Mesenchymal stem cell (in vitro differentiated cells and primary cell): ENCODE results near the gene RCL1.

Experiments
- DNase-seq: peaks from one replicate; pipeline ENCODE4 v3.0.0-alpha.2; 2013
- H2AFZ ChIP-seq: one replicate; pipeline ENCODE4 v1.6.1; 2013; ENCODE audit warnings: low read depth, mild to moderate bottlenecking, control low read depth, inconsistent platforms, low read length, moderate library complexity
- H2AK5ac ChIP-seq: 2 replicates; pipeline ENCODE4 v1.6.1; 2013; ENCODE audit warnings: low read length, moderate library complexity, mild to moderate bottlenecking, inconsistent platforms; ENCODE audit not compliant: severe bottlenecking
- H2BK120ac ChIP-seq: one replicate; pipeline ENCODE4 v1.6.1; 2013; ENCODE audit warnings: low read depth, mild to moderate bottlenecking, inconsistent platforms, low read length, moderate library complexity
- H2BK12ac ChIP-seq, 2 experiments: one replicate each; pipeline ENCODE4 v1.6.1; 2013; ENCODE audit warnings: inconsistent platforms in 2 of 2, low read length in 2 of 2, mild to moderate bottlenecking in 2 of 2, moderate library complexity in 2 of 2, control low read depth in 1 of 2
- H2BK15ac ChIP-seq: one replicate; pipeline ENCODE4 v1.6.1; 2013; ENCODE audit warnings: mild to moderate bottlenecking, low read depth, inconsistent platforms; ENCODE audit not compliant: poor library complexity, severe bottlenecking
- H2BK5ac ChIP-seq: 2 replicates; pipeline ENCODE4 v1.6.1; 2013; ENCODE audit warnings: low read depth, mild to moderate bottlenecking, low read length, control low read depth, inconsistent platforms; ENCODE audit not compliant: poor library complexity, severe bottlenecking
- H3K14ac ChIP-seq, 2 experiments: one replicate each; pipeline ENCODE4 v1.6.1; 2013; ENCODE audit warnings: inconsistent platforms in 2 of 2, low read length in 2 of 2, control low read depth in 1 of 2, mild to moderate bottlenecking in 1 of 2, moderate library complexity in 1 of 2
- H3K18ac ChIP-seq, 2 experiments: one replicate each; pipeline ENCODE4 v1.6.1; 2013; ENCODE audit warnings: inconsistent platforms in 2 of 2, low read length in 2 of 2, control low read depth in 1 of 2, low read depth in 1 of 2, mild to moderate bottlenecking in 1 of 2
- H3K23ac ChIP-seq, 2 experiments: one replicate each; pipeline ENCODE4 v1.6.1; 2013; ENCODE audit warnings: inconsistent platforms in 2 of 2, low read length in 2 of 2, mild to moderate bottlenecking in 2 of 2, moderate library complexity in 2 of 2, control low read depth in 1 of 2
- H3K27ac ChIP-seq: 2 replicates; pipeline ENCODE4 v1.5.1; 2013; ENCODE audit warnings: mild to moderate bottlenecking, moderate library complexity, low read length, control low read depth, inconsistent platforms; ENCODE audit not compliant: poor library complexity, severe bottlenecking
- H3K27me3 ChIP-seq, 2 experiments: 2 replicates each; pipeline versions ENCODE4 v1.6.1 to v1.7.0; 2013; ENCODE audit warnings: low read length in 2 of 2, mild to moderate bottlenecking in 2 of 2, moderate library complexity in 2 of 2, control low read depth in 1 of 2, inconsistent platforms in 1 of 2; ENCODE audit not compliant: control insufficient read depth in 1 of 2, insufficient read depth in 1 of 2
- H3K36me3 ChIP-seq, 2 experiments: 2 replicates each; pipeline versions ENCODE4 v1.6.1 to v1.7.0; 2013; ENCODE audit warnings: low read length in 2 of 2, control low read depth in 1 of 2, inconsistent platforms in 1 of 2, low read depth in 1 of 2, mild to moderate bottlenecking in 1 of 2; ENCODE audit not compliant: insufficient read depth in 2 of 2, control insufficient read depth in 1 of 2
- H3K4ac ChIP-seq, 2 experiments: one replicate each; pipeline ENCODE4 v1.6.1; 2013; ENCODE audit warnings: inconsistent platforms in 2 of 2, low read length in 2 of 2, mild to moderate bottlenecking in 2 of 2, moderate library complexity in 2 of 2, control low read depth in 1 of 2, low read depth in 1 of 2
- H3K4me1 ChIP-seq: 2 replicates; pipeline ENCODE4 v1.6.1; 2013; ENCODE audit warnings: low read depth, low read length, control low read depth; ENCODE audit not compliant: control insufficient read depth, insufficient read depth
- H3K4me2 ChIP-seq: 2 replicates; pipeline ENCODE4 v1.6.1; 2013; ENCODE audit warnings: low read length, mild to moderate bottlenecking, inconsistent platforms; ENCODE audit not compliant: poor library complexity, severe bottlenecking
- H3K4me3 ChIP-seq, 2 experiments: 2 replicates each; pipeline versions ENCODE4 v1.5.1 to v1.7.0; 2013; ENCODE audit warnings: low read length in 2 of 2, mild to moderate bottlenecking in 2 of 2, control low read depth in 1 of 2, low read depth in 1 of 2; ENCODE audit not compliant: insufficient read depth in 1 of 2
- H3K79me1 ChIP-seq: replicated peaks from 2 replicates; pipeline ENCODE4 v1.6.1; 2013; ENCODE audit warnings: mild to moderate bottlenecking, control low read depth, low read length, inconsistent platforms; ENCODE audit not compliant: poor library complexity, severe bottlenecking
- H3K9ac ChIP-seq: 2 replicates; pipeline ENCODE4 v1.7.0; 2013; ENCODE audit warnings: mild to moderate bottlenecking, low read length, moderate library complexity
- H3K9me3 ChIP-seq: 2 replicates; pipeline ENCODE4 v1.7.0; 2013; ENCODE audit warnings: mild to moderate bottlenecking, low read length; ENCODE audit not compliant: control insufficient read depth
- H4K8ac ChIP-seq: one replicate; pipeline ENCODE4 v1.6.1; 2013; ENCODE audit warnings: inconsistent platforms, mild to moderate bottlenecking, low read length, moderate library complexity
- H4K91ac ChIP-seq: one replicate; pipeline ENCODE4 v1.6.1; 2013; ENCODE audit warnings: mild to moderate bottlenecking, low read length, inconsistent platforms
- WGBS: methylation state at CpG from one replicate; pipeline ENCODE4 v1.1.7; 2013; ENCODE audit warnings: mixed read lengths; 5-methylcytosine and 5-hydroxymethylcytosine counted together

Gene RCL1

GRCh38 chr9:4840018-4840417 is 47.3 kb downstream of the RCL1 start:
- no peak overlapping the region for H2BK5ac ChIP-seq
- H4K91ac ChIP-seq = no peak overlapping the region
- H3K9ac ChIP-seq = no peak overlapping the region
- no peak overlapping the region for H3K14ac ChIP-seq
- no peak overlapping the region for H4K8ac ChIP-seq
- no peak overlapping the region for H3K4me2 ChIP-seq
- no peak overlapping the region for H3K18ac ChIP-seq
- H3K79me1 ChIP-seq = peaks cover 11% of the 10 kb centered on the region
- H3K4me1 ChIP-seq = peaks cover 12% of the 10 kb centered on the region
- no peak overlapping the region for H3K27ac ChIP-seq
- H2BK120ac ChIP-seq = no peak overlapping the region
- H3K9me3 ChIP-seq = no peaks in the 10 kb centered on the region
- H2AFZ ChIP-seq = no peak overlapping the region
- no peaks in the 10 kb centered on the region for H3K27me3 ChIP-seq
- WGBS = 100% methylated on average over 2 of the region's 4 CpGs
- no peak overlapping the region for H3K4ac ChIP-seq
- H3K4me3 ChIP-seq = no peak overlapping the region
- H3K23ac ChIP-seq = no peak overlapping the region
- H2AK5ac ChIP-seq = no peak overlapping the region
- H3K36me3 ChIP-seq = peaks cover 9 to 17% of the 10 kb centered on the region in 2 experiments
- H2BK12ac ChIP-seq = no peak overlapping the region
- no peak overlapping the region for H2BK15ac ChIP-seq
- no peak for DNase-seq

DNA sequence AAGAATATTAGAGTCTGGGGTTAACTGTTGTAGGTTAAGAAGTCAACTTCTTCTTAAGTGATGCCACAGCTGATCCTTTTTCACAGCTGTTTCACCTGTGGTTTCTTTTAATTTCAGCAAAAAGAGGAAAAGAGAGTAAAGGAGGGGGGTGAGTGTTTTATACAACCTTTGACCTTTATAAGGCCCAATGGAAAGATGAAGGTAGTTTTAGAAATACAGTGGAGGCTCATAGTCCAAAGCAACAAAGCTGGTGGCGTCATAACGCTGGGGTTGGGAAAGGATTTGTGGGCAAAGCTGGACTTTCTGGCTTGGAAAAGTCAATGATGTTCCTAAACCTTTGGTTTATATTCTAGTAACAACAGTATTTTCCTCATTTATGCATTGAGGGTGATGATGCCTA is 49.5 kb downstream of the RCL1 start:
- peaks cover 10% of the 10 kb centered on the region for H3K4me1 ChIP-seq
- H2AK5ac ChIP-seq = no peak overlapping the region
- H2BK12ac ChIP-seq = no peak overlapping the region
- H3K27ac ChIP-seq = no peak overlapping the region
- H3K36me3 ChIP-seq = peaks cover 6 to 27% of the 10 kb centered on the region in 2 experiments
- no peak overlapping the region for H2BK120ac ChIP-seq
- H3K23ac ChIP-seq = no peak overlapping the region
- no peak overlapping the region for H4K91ac ChIP-seq
- H3K9me3 ChIP-seq = no peaks in the 10 kb centered on the region
- no peak overlapping the region for H3K4me2 ChIP-seq
- no peak overlapping the region for H2BK15ac ChIP-seq
- WGBS = 100% methylated on average over 2 of the region's 2 CpGs
- no peak overlapping the region for H3K4me3 ChIP-seq
- peaks cover 10% of the 10 kb centered on the region for H3K79me1 ChIP-seq
- H3K27me3 ChIP-seq = no peaks in the 10 kb centered on the region
- H4K8ac ChIP-seq = no peak overlapping the region
- no peak overlapping the region for H2BK5ac ChIP-seq
- DNase-seq = no peak
- no peak overlapping the region for H3K9ac ChIP-seq
- H3K18ac ChIP-seq = no peak overlapping the region
- H2AFZ ChIP-seq = no peak overlapping the region
- H3K14ac ChIP-seq = no peak overlapping the region
- H3K4ac ChIP-seq = no peak overlapping the region

- H3K36me3 ChIP-seq = peaks cover 8 to 31% of the 10 kb centered on the region in 2 experiments
- H3K9ac ChIP-seq = no peak overlapping the region
- no peak overlapping the region for H3K23ac ChIP-seq
Measured at GRCh38 chr9:4842734-4843133, 50.0 kb downstream of the RCL1 start.

DNA sequence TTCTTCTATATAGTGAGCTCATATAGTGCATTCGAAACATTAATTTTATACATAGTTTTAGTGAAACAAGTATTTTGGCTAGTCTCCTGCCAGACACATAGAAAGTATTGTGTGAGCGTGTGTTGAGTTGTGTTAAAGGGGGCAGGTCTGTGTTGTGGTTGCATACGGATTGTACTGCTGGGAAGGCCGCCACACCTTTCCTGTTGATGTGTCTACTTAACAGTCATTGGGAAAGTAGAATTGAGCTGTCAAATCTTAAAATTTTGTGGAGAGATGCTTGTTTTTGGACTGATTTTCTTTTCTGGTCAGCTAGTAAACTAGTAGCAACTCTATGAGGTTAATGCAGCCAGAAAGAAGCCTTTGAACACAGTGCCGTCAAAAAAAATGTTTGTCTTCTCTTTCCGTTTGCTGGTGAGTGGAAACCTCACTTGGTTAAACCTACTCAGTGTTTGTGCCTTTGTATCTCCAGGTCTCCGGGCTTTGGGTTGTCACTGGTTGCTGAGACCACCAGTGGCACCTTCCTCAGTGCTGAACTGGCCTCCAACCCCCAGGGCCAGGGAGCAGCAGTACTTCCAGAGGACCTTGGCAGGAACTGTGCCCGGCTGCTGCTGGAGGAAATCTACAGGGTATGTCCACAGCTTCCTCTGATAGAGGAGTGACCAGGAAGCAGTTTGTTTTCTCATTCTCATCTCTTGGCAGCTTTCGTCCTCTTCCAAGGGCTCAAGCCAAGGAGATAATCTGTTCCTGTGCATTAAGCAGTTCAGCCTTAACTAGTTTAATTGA is 51.5 kb downstream of the RCL1 start:
- Histone ChIP-seq H3K9me3 (no peaks in the 10 kb centered on the region), H2BK15ac (no peak overlapping the region), H3K4me1 (peaks cover 2% of the 10 kb centered on the region), H3K79me1 (peaks cover 7% of the 10 kb centered on the region), H3K9ac (no peak overlapping the region), H2BK12ac (no peak overlapping the region), H3K18ac (no peak overlapping the region), H2AK5ac (no peak overlapping the region), H3K4me2 (no peak overlapping the region), H3K23ac (no peak overlapping the region), H2BK5ac (no peak overlapping the region), H2AFZ (no peak overlapping the region), H4K8ac (no peak overlapping the region), H4K91ac (no peak overlapping the region), H3K27ac (no peak overlapping the region), H3K27me3 (no peaks in the 10 kb centered on the region), H3K14ac (no peak overlapping the region), H3K4ac (no peak overlapping the region), H3K4me3 (no peak overlapping the region), H3K36me3 (peaks cover 9 to 33% of the 10 kb centered on the region in 2 experiments), H2BK120ac (no peak overlapping the region)
- WGBS = 84% methylated on average over 8 of the region's 9 CpGs
- DNase-seq = no peak

More at GRCh38 chr9:4842734-4843133, 50.0 kb downstream of the RCL1 start:
- Histone ChIP-seq H3K9me3 (no peaks in the 10 kb centered on the region), H3K18ac (no peak overlapping the region), H2AK5ac (no peak overlapping the region), H2BK120ac (no peak overlapping the region), H3K4me1 (peaks cover 6% of the 10 kb centered on the region), H3K4me2 (no peak overlapping the region), H2BK12ac (no peak overlapping the region), H2BK5ac (no peak overlapping the region), H2BK15ac (no peak overlapping the region), H3K4me3 (no peak overlapping the region), H3K27me3 (no peaks in the 10 kb centered on the region), H2AFZ (no peak overlapping the region), H3K79me1 (peaks cover 10% of the 10 kb centered on the region), H3K4ac (no peak overlapping the region), H3K14ac (no peak overlapping the region), H3K27ac (no peak overlapping the region), H4K8ac (no peak overlapping the region), H4K91ac (no peak overlapping the region)
- no peak for DNase-seq
- WGBS = 100% methylated on average over 3 of the region's 4 CpGs
